SK-N-SH (cell line): ENCODE data around the gene EHD2. TPM values are rescaled to one million over a fixed set of nuclear protein-coding genes. Genes with fewer than 3 reads are reported as not detected.

Experiments
- CTCF ChIA-PET: fragments of 300-600, 350-600 bp; formaldehyde crosslinking; extraction: SDS; loops from one replicate; lab custom pipeline; 2021; lab: Yijun Ruan, JAX
- POLR2A ChIA-PET: fragments of 350-600 bp; sonication (Branson Sonifier 250); formaldehyde crosslinking; extraction: SDS; loops from one replicate; lab custom pipeline; 2020; ENCODE audit warnings: antibody characterized with exemption, inconsistent platforms; lab: Yijun Ruan, JAX
- DNase-seq: peaks from one replicate; pipeline ENCODE4 v3.0.0; 2012
- H2AFZ ChIP-seq: fragments of 200-600 bp; sonication (generic); 2 replicates; pipeline ENCODE4 v1.8.1; 2016; ENCODE audit warnings: antibody characterized with exemption, mild to moderate bottlenecking, low read depth
- H3F3A ChIP-seq: fragments of 200-600 bp; sonication (generic); replicated peaks from 2 replicates; pipeline ENCODE3; 2016; ENCODE audit warnings: antibody characterized with exemption, mild to moderate bottlenecking; ENCODE audit not compliant: insufficient read depth
- H3K27ac ChIP-seq, 2 experiments: fragments of 200-500 bp in 1 of 2; fragments of 200-600 bp in 1 of 2; sonication (Bioruptor generic) in 1 of 2; sonication (generic), shearing (Covaris generic) in 1 of 2; 2 replicates each; pipeline versions ENCODE4 v1.5.1 to v1.6.1; 2014 to 2016; ENCODE audit warnings: low read depth in 2 of 2, inconsistent platforms in 1 of 2, low read length in 1 of 2, mild to moderate bottlenecking in 1 of 2, mixed read lengths in 1 of 2
- H3K27me3 ChIP-seq: fragments of 200-600 bp; sonication (generic), shearing (Covaris generic); 2 replicates; pipeline ENCODE4 v1.6.1; 2016; ENCODE audit warnings: mixed run types; ENCODE audit not compliant: insufficient read depth
- H3K36me3 ChIP-seq, 2 experiments: fragments of 200-500 bp in 1 of 2; fragments of 200-600 bp in 1 of 2; sonication (Bioruptor generic) in 1 of 2; sonication (generic) in 1 of 2; replicated peaks in 1 of 2; 2 replicates each; pipeline versions ENCODE3 to v1.5.1; 2014 to 2016; ENCODE audit warnings: low read length in 1 of 2, mild to moderate bottlenecking in 1 of 2; ENCODE audit not compliant: insufficient read depth in 2 of 2, control insufficient read depth in 1 of 2
- H3K4me1 ChIP-seq, 2 experiments: fragments of 200-500 bp in 1 of 2; fragments of 200-600 bp in 1 of 2; sonication (Bioruptor generic) in 1 of 2; sonication (generic), shearing (Covaris generic) in 1 of 2; 2 replicates each; pipeline versions ENCODE4 v1.5.1 to v1.6.1; 2014 to 2016; ENCODE audit warnings: low read depth in 1 of 2, low read length in 1 of 2, mixed run types in 1 of 2; ENCODE audit not compliant: insufficient read depth in 2 of 2, control insufficient read depth in 1 of 2
- H3K4me2 ChIP-seq: fragments of 200-600 bp; sonication (generic), shearing (Covaris generic); 2 replicates; pipeline ENCODE4 v1.6.1; 2017; ENCODE audit warnings: mixed run types
- H3K4me3 ChIP-seq, 2 experiments: fragments of 200-500 bp in 1 of 2; fragments of 200-600 bp in 1 of 2; sonication (Bioruptor generic) in 1 of 2; sonication (generic), shearing (Covaris generic) in 1 of 2; 2 replicates each; pipeline versions ENCODE4 v1.5.1 to v1.8.1; 2014 to 2016; ENCODE audit warnings: low read depth in 2 of 2, inconsistent platforms in 1 of 2, low read length in 1 of 2, mild to moderate bottlenecking in 1 of 2, mixed read lengths in 1 of 2, moderate library complexity in 1 of 2
- H3K79me2 ChIP-seq: fragments of 200-600 bp; sonication (generic); 2 replicates; pipeline ENCODE4 v1.8.1; 2017; ENCODE audit warnings: mild to moderate bottlenecking; ENCODE audit not compliant: insufficient read depth
- H3K9ac ChIP-seq: fragments of 200-600 bp; sonication (generic); 2 replicates; pipeline ENCODE4 v1.6.1; 2017; ENCODE audit warnings: mixed run types
- H3K9me2 ChIP-seq: fragments of 200-600 bp; sonication (generic); 2 replicates; pipeline ENCODE4 v1.6.1; 2017; ENCODE audit warnings: mixed run types
- H3K9me3 ChIP-seq: fragments of 200-600 bp; sonication (generic); 2 replicates; pipeline ENCODE4 v1.6.1; 2017; ENCODE audit warnings: mixed run types, mild to moderate bottlenecking, moderate library complexity
- H4K20me1 ChIP-seq: fragments of 200-600 bp; sonication (generic); 2 replicates; pipeline ENCODE4 v1.6.1; 2017; ENCODE audit warnings: mild to moderate bottlenecking, mixed run types; ENCODE audit not compliant: insufficient read depth
- EZH2phosphoT487 ChIP-seq: fragments of 200-600 bp; sonication (generic); IDR thresholded peaks from 2 replicates; pipeline ENCODE4 v1.6.1; 2017; ENCODE audit warnings: low read depth, mixed run types, mild to moderate bottlenecking, antibody characterized with exemption, moderate library complexity, borderline replicate concordance
- IRF3 ChIP-seq: fragments of 150-350 bp; IDR thresholded peaks from 2 replicates; pipeline ENCODE4 v1.6.1; 2016; ENCODE audit warnings: mild to moderate bottlenecking, low read depth, low read length
- MAX ChIP-seq: IDR thresholded peaks from 2 replicates; pipeline ENCODE4 v1.4.0; 2012; ENCODE audit warnings: low read depth
- MXI1 ChIP-seq: IDR thresholded peaks from 2 replicates; pipeline ENCODE4 v1.6.1; 2012; ENCODE audit warnings: mild to moderate bottlenecking, low read depth, low read length, improper control_type of control experiment
- NFIC ChIP-seq: IDR thresholded peaks from 2 replicates; pipeline ENCODE4 v1.4.0; 2012; ENCODE audit warnings: borderline replicate concordance
- PBX3 ChIP-seq: IDR thresholded peaks from 2 replicates; pipeline ENCODE4; 2012
- RAD21 ChIP-seq: IDR thresholded peaks from 2 replicates; pipeline ENCODE4 v1.6.1; 2012; ENCODE audit warnings: mild to moderate bottlenecking, low read length
- RXRA ChIP-seq: IDR thresholded peaks from 2 replicates; pipeline ENCODE4 v1.4.0; 2012; ENCODE audit warnings: low read depth, mild to moderate bottlenecking, borderline replicate concordance
- SMC3 ChIP-seq: IDR thresholded peaks from 2 replicates; pipeline ENCODE4 v1.6.1; 2012; ENCODE audit warnings: low read depth, low read length, improper control_type of control experiment
- TAF1 ChIP-seq: IDR thresholded peaks from 2 replicates; pipeline ENCODE4 v1.6.1; 2012; ENCODE audit warnings: low read depth, mild to moderate bottlenecking, low read length, moderate library complexity, borderline replicate concordance
- TEAD4 ChIP-seq: IDR thresholded peaks from 2 replicates; pipeline ENCODE4 v1.4.0; 2012; ENCODE audit warnings: mild to moderate bottlenecking, borderline replicate concordance; ENCODE audit not compliant: insufficient read depth
- USF1 ChIP-seq: IDR thresholded peaks from 2 replicates; pipeline ENCODE4 v1.4.0; 2012; ENCODE audit warnings: low read depth, borderline replicate concordance
- USF2 ChIP-seq: fragments of 150-350 bp; IDR thresholded peaks from 2 replicates; pipeline ENCODE4 v1.6.1; 2017; ENCODE audit warnings: antibody characterized with exemption, low read length, low read depth, borderline replicate concordance
- YY1 ChIP-seq: IDR thresholded peaks from 2 replicates; pipeline ENCODE4 v1.4.0; 2012; ENCODE audit warnings: low read depth, mild to moderate bottlenecking
- ZBTB33 ChIP-seq: IDR thresholded peaks from 2 replicates; pipeline ENCODE4 v1.4.0; 2012; ENCODE audit warnings: low read depth, borderline replicate concordance
- WGBS: methylation state at CpG from one replicate; pipeline ENCODE4 v1.1.6; 2017; ENCODE audit warnings: low lambda C conversion rate; 5-methylcytosine and 5-hydroxymethylcytosine counted together
- polyA plus RNA-seq, 3 experiments: library from polyadenylated mRNA; depleted of rRNA; stranded (reverse); fragments of >200 nt; gene quantifications; 2 replicates each; pipeline ENCODE4 v1.2.3, GENCODE V29; 2012

Gene EHD2
- polyA plus RNA-seq, 1 of the 3 experiments (the other 2 are of a cell fraction) = 55.5 TPM

- H4K20me1 ChIP-seq = peaks cover 3% of the 10 kb centered on the region; the same call in 1 of the 2 replicates
- WGBS = 92% methylated on average over 14 of the region's 14 CpGs
- H3F3A ChIP-seq = peaks cover 14% of the 10 kb centered on the region
- no peak overlapping the region for H3K9ac ChIP-seq
- DNase-seq = no peak
- no peaks in the 10 kb centered on the region for H3K9me3 ChIP-seq
- TF ChIP-seq PBX3 (no peak), RAD21 (no peak), IRF3 (no peak), ZBTB33 (no peak), YY1 (no peak), USF2 (no peak), EZH2phosphoT487 (no peak), SMC3 (no peak)
- TF ChIP-seq, all 33 proteins: peak for 0
- Histone ChIP-seq H3K36me3 (peaks cover 17 to 49% of the 10 kb centered on the region in 2 experiments), H3K27me3 (no peaks in the 10 kb centered on the region), H3K9me2 (no peaks in the 10 kb centered on the region), H3K4me1 (no peaks in the 10 kb centered on the region), H3K4me3 (no peak overlapping the region), H3K4me2 (no peak overlapping the region), H3K27ac (no peak overlapping the region), H2AFZ (no peak overlapping the region), H3K79me2 (no peaks in the 10 kb centered on the region)
- ChIA-PET CTCF (interaction anchor here (1.0 to 1.2 kb wide), 2 partner anchors 8 to 51 kb away, joined by 3 to 6 read pairs; no protein-coding TSS in a partner anchor), POLR2A (interaction anchor here (0.6 kb wide), 2 partner anchors 312 to 1386 kb away, joined by 3 to 7 read pairs; no protein-coding TSS in a partner anchor)
These were observed 44.6 kb downstream of the EHD2 start for GRCh38 chr19:47757617-47758442.

GRCh38 chr19:47758443-47758804 lies 45.2 kb downstream of the EHD2 start:
- Histone ChIP-seq H3K9me3 (no peaks in the 10 kb centered on the region), H3K4me1 (no peaks in the 10 kb centered on the region), H3K27ac (no peak overlapping the region), H3K27me3 (no peaks in the 10 kb centered on the region), H2AFZ (no peak overlapping the region), H3K4me2 (no peak overlapping the region), H3F3A (peaks cover 17% of the 10 kb centered on the region), H4K20me1 (peaks cover 3% of the 10 kb centered on the region; the same call in 1 of the 2 replicates), H3K4me3 (no peak overlapping the region), H3K9me2 (no peaks in the 10 kb centered on the region), H3K36me3 (peaks cover 17 to 44% of the 10 kb centered on the region in 2 experiments), H3K9ac (no peak overlapping the region), H3K79me2 (no peaks in the 10 kb centered on the region)
- WGBS = 96% methylated on average over 5 of the region's 5 CpGs
- CTCF ChIA-PET = interaction anchor here (1.0 kb wide), 1 partner anchor 51 kb away, joined by 3 read pairs; no protein-coding TSS in a partner anchor
- DNase-seq = no peak
- POLR2A ChIA-PET = interaction anchor here (0.6 kb wide), 2 partner anchors 312 to 1387 kb away, joined by 3 to 7 read pairs; no protein-coding TSS in a partner anchor
- TF ChIP-seq TEAD4 (no peak), MAX (no peak), NFIC (no peak), MXI1 (no peak), TAF1 (no peak), ZBTB33 (no peak), RXRA (no peak), USF1 (no peak)
